K562 (cell line): Measurements from ENCODE around the gene MAP1S. TPM values are rescaled to one million over a fixed set of nuclear protein-coding genes. Genes with fewer than 3 reads are reported as not detected.

ENCODE experiments used
- BRD4 ChIP-seq: fragments of 200-600 bp; sonication (generic); IDR thresholded peaks from 2 replicates; pipeline ENCODE4 v1.6.1; 2017; ENCODE audit warnings: inconsistent platforms
- EHMT2 ChIP-seq: fragments of 450-650 bp; IDR thresholded peaks from 2 replicates; pipeline ENCODE4 v1.6.1; 2018; ENCODE audit warnings: antibody characterized with exemption
- MXI1 ChIP-seq: IDR thresholded peaks from 2 replicates; pipeline ENCODE4 v1.6.1; 2011; ENCODE audit warnings: low read depth, mild to moderate bottlenecking, improper control_type of control experiment, low read length
- PCBP2 ChIP-seq: fragments of 200-400 bp; formaldehyde crosslinking; IDR thresholded peaks from 2 replicates; pipeline ENCODE4 v1.6.1; 2018; ENCODE audit warnings: low read length, low read depth, mild to moderate bottlenecking, moderate library complexity; ENCODE audit not compliant: poor library complexity, severe bottlenecking
- PRPF4 ChIP-seq: fragments of 200-400 bp; formaldehyde crosslinking; IDR thresholded peaks from one replicate; pipeline ENCODE4 v1.6.1; 2017; ENCODE audit warnings: low read length, low read depth, mild to moderate bottlenecking; ENCODE audit not compliant: insufficient read depth, poor library complexity, severe bottlenecking
- RNF2 ChIP-seq: sonication (generic); IDR thresholded peaks from 2 replicates; pipeline ENCODE4 v1.6.1; 2016
- SMARCB1 ChIP-seq: IDR thresholded peaks from 2 replicates; pipeline ENCODE4 v1.6.1; 2011; ENCODE audit warnings: improper control_type of control experiment, low read depth; ENCODE audit not compliant: insufficient read length
- SREBF2 ChIP-seq: sonication (generic); formaldehyde crosslinking; IDR thresholded peaks from 2 replicates; pipeline ENCODE4 v1.4.0; 2020; ENCODE audit warnings: mild to moderate bottlenecking, missing genetic modification reagents
- ZNF384 ChIP-seq: IDR thresholded peaks from 2 replicates; pipeline ENCODE4 v1.6.1; 2012; ENCODE audit warnings: low read depth, low read length, improper control_type of control experiment
- ZNF445 ChIP-seq: fragments of 250-450 bp; sonication (Bioruptor Pico); IDR thresholded peaks from 2 replicates; pipeline ENCODE4 v1.4.0; 2020; ENCODE audit warnings: low read depth, mild to moderate bottlenecking, moderate library complexity
- polyA plus RNA-seq, 8 experiments: library from polyadenylated mRNA; depleted of rRNA in 4 of 8; stranded (reverse) in 5 of 8; unstranded in 3 of 8; fragments of >200 nt; fragmentation: Nextera tagmentation in 2 of 8; fragmentation: Illumina TruSeq in 1 of 8; extraction: Ambion mirVana in 2 of 8; extraction: Trizol in 1 of 8; gene quantifications; 2 replicates each; pipeline versions ENCODE4 v1.2.1 to v1.2.3, GENCODE V29; 2011 to 2014; ENCODE audit warnings: inconsistent platforms in 1 of 8, missing spikeins in 1 of 8
- total RNA-seq, 7 experiments: library from RNA; depleted of rRNA in 6 of 7; stranded (reverse); fragments of >200 nt in 6 of 7; fragmentation: Illumina TruSeq in 2 of 7; extraction: Trizol in 2 of 7; gene quantifications; 2 replicates each; pipeline versions ENCODE4 v1.2.1 to v1.2.3, GENCODE V29; 2011 to 2021; ENCODE audit warnings: low replicate concordance in 1 of 7
- TF ChIP-seq, protein P1 (sequence below): fragments of 200-800 bp; sonication (Bioruptor generic); IDR thresholded peaks from 2 replicates; pipeline ENCODE4 v1.6.1; 2017; ENCODE audit warnings: missing genetic modification characterization, missing compliant biosample characterization
- TF ChIP-seq, protein P2 (sequence below), 2 experiments: fragments of 450-650 bp in 1 of 2; sonication (generic) in 1 of 2; formaldehyde crosslinking in 1 of 2; IDR thresholded peaks in 1 of 2; conservative IDR thresholded peaks in 1 of 2; 2 replicates each; pipeline versions ENCODE4 v1.6.1 to v1.8.1; 2016 to 2023; ENCODE audit warnings: mild to moderate bottlenecking in 2 of 2, moderate library complexity in 2 of 2, inconsistent platforms in 1 of 2, missing genetic modification reagents in 1 of 2
- TF ChIP-seq, protein P3 (sequence below): sonication (generic); formaldehyde crosslinking; IDR thresholded peaks from 2 replicates; pipeline ENCODE4 v1.8.1; 2022; ENCODE audit warnings: missing genetic modification reagents
- TF ChIP-seq, protein P4 (sequence below): sonication (generic); formaldehyde crosslinking; IDR thresholded peaks from 2 replicates; pipeline ENCODE4 v1.8.1; 2023; ENCODE audit warnings: missing genetic modification reagents, mild to moderate bottlenecking, borderline replicate concordance

MAP1S gene
- total and polyA plus RNA-seq, 9 of the 15 experiments (the other 6 are each of a cell fraction or from before 2014, with no cell fraction given) = 2.0 to 81.0 (median 9.5) TPM

DNA sequence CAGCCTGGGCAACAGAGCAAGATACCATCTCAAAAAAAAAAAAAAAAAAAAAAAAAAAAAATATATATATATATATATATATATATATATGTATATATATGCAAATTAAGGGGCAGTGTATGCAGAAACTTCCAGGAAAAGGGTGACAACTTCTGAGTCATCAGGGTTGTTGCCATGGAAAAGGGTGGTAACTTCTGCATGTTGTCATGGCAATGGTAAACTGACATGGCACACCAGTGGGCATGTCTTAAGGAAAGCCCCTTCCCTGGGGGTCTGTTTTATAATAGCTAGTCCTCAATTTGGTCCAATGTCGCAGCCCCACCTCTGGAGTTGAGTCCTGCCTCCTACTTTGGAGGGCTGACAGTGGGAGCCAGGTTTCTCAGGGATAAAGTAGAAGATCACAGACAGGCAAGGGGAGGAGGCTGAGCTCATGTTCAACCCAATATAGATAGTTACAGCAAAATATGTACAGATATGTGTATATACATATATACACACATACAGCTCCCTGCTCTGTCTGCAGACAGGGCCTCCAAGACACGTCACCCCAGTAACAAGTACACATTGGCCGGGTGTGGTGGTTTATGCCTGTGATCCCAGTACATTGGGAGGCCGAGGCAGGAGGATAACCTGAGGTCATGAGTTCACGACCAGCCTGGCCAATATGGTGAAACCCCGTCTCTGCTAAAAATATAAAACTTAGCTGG is 24.7 kb downstream of the MAP1S start (continued):
- TF ChIP-seq, protein P1, sequence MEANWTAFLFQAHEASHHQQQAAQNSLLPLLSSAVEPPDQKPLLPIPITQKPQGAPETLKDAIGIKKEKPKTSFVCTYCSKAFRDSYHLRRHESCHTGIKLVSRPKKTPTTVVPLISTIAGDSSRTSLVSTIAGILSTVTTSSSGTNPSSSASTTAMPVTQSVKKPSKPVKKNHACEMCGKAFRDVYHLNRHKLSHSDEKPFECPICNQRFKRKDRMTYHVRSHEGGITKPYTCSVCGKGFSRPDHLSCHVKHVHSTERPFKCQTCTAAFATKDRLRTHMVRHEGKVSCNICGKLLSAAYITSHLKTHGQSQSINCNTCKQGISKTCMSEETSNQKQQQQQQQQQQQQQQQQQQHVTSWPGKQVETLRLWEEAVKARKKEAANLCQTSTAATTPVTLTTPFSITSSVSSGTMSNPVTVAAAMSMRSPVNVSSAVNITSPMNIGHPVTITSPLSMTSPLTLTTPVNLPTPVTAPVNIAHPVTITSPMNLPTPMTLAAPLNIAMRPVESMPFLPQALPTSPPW (CRISPR knock-in tag) = 0 out of 2 replicates have a peak, but pooled peaks have one; percentile 20
- no peak for TF ChIP-seq SREBF2 (CRISPR knock-in tag)
- no peak for TF ChIP-seq PRPF4
- TF ChIP-seq RNF2 = no peak
- TF ChIP-seq SMARCB1 = no peak
- TF ChIP-seq ZNF384 = no peak
- no peak for TF ChIP-seq PCBP2
- TF ChIP-seq, protein P2, sequence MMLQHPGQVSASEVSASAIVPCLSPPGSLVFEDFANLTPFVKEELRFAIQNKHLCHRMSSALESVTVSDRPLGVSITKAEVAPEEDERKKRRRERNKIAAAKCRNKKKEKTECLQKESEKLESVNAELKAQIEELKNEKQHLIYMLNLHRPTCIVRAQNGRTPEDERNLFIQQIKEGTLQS (IDR thresholded peaks at IDR 0.05) = peak; percentile 85
- TF ChIP-seq, protein P2 (CRISPR knock-in tag; conservative IDR thresholded peaks at IDR 0.05) = no peak
- TF ChIP-seq, protein P3, sequence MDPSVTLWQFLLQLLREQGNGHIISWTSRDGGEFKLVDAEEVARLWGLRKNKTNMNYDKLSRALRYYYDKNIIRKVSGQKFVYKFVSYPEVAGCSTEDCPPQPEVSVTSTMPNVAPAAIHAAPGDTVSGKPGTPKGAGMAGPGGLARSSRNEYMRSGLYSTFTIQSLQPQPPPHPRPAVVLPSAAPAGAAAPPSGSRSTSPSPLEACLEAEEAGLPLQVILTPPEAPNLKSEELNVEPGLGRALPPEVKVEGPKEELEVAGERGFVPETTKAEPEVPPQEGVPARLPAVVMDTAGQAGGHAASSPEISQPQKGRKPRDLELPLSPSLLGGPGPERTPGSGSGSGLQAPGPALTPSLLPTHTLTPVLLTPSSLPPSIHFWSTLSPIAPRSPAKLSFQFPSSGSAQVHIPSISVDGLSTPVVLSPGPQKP = no peak
- no peak for TF ChIP-seq EHMT2
- no peak for TF ChIP-seq ZNF445 (CRISPR knock-in tag)
- peak; percentile 88 for TF ChIP-seq MXI1
- TF ChIP-seq, protein P4, sequence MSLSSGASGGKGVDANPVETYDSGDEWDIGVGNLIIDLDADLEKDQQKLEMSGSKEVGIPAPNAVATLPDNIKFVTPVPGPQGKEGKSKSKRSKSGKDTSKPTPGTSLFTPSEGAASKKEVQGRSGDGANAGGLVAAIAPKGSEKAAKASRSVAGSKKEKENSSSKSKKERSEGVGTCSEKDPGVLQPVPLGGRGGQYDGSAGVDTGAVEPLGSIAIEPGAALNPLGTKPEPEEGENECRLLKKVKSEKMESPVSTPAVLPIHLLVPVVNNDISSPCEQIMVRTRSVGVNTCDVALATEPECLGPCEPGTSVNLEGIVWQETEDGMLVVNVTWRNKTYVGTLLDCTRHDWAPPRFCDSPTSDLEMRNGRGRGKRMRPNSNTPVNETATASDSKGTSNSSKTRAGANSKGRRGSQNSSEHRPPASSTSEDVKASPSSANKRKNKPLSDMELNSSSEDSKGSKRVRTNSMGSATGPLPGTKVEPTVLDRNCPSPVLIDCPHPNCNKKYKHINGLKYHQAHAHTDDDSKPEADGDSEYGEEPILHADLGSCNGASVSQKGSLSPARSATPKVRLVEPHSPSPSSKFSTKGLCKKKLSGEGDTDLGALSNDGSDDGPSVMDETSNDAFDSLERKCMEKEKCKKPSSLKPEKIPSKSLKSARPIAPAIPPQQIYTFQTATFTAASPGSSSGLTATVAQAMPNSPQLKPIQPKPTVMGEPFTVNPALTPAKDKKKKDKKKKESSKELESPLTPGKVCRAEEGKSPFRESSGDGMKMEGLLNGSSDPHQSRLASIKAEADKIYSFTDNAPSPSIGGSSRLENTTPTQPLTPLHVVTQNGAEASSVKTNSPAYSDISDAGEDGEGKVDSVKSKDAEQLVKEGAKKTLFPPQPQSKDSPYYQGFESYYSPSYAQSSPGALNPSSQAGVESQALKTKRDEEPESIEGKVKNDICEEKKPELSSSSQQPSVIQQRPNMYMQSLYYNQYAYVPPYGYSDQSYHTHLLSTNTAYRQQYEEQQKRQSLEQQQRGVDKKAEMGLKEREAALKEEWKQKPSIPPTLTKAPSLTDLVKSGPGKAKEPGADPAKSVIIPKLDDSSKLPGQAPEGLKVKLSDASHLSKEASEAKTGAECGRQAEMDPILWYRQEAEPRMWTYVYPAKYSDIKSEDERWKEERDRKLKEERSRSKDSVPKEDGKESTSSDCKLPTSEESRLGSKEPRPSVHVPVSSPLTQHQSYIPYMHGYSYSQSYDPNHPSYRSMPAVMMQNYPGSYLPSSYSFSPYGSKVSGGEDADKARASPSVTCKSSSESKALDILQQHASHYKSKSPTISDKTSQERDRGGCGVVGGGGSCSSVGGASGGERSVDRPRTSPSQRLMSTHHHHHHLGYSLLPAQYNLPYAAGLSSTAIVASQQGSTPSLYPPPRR = no peak
- TF ChIP-seq BRD4 = no peak
